ENCODE measurements around the gene CEP290.

Gene CEP290

GRCh38 chr12:88181881-88182280 is 40.0 kb upstream of the CEP290 start:
- no peak overlapping the region for H3K4me3 ChIP-seq (replicated peaks; ENCODE audit: low read depth, low read length)
- TF ChIP-seq CTCF (IDR thresholded peaks at IDR 0.05; ENCODE audit: low read length, missing control alignments) = no peak
- DNase-seq (ENCODE audit: low read depth) = no peak

- no peak for TF ChIP-seq CTCF (IDR thresholded peaks at IDR 0.05; ENCODE audit: low read length, missing control alignments)
- no peak for DNase-seq (ENCODE audit: low read depth)
- H3K4me3 ChIP-seq (replicated peaks; ENCODE audit: low read depth, low read length) = no peak overlapping the region
These were observed 37.6 kb upstream of the CEP290 start for GRCh38 chr12:88179436-88180014.

GRCh38 chr12:88175544-88175943 is 33.7 kb upstream of the CEP290 start:
- no peak overlapping the region for H3K4me3 ChIP-seq (replicated peaks; ENCODE audit: low read depth, low read length)
- DNase-seq (ENCODE audit: low read depth) = no peak
- no peak for TF ChIP-seq CTCF (IDR thresholded peaks at IDR 0.05; ENCODE audit: low read length, missing control alignments)

GRCh38 chr12:88172844-88173407 is 31.0 kb upstream of the CEP290 start:
- H3K4me3 ChIP-seq (replicated peaks; ENCODE audit: low read depth, low read length) = no peak overlapping the region
- no peak for DNase-seq (ENCODE audit: low read depth)
- no peak for TF ChIP-seq CTCF (IDR thresholded peaks at IDR 0.05; ENCODE audit: low read length, missing control alignments)

- no peak overlapping the region for H3K4me3 ChIP-seq (replicated peaks; ENCODE audit: low read depth, low read length)
- TF ChIP-seq CTCF (IDR thresholded peaks at IDR 0.05; ENCODE audit: low read length, missing control alignments) = no peak
- DNase-seq (ENCODE audit: low read depth) = no peak
These were observed 25.5 kb upstream of the CEP290 start for GRCh38 chr12:88167384-88167783.

- TF ChIP-seq CTCF (IDR thresholded peaks at IDR 0.05; ENCODE audit: low read length, missing control alignments) = no peak
- H3K4me3 ChIP-seq (replicated peaks; ENCODE audit: low read depth, low read length) = no peak overlapping the region
- no peak for DNase-seq (ENCODE audit: low read depth)
These were observed 24.3 kb upstream of the CEP290 start for GRCh38 chr12:88166179-88166578.

GRCh38 chr12:88163371-88163770 is 21.5 kb upstream of the CEP290 start:
- no peak for DNase-seq (ENCODE audit: low read depth)
- no peak for TF ChIP-seq CTCF (IDR thresholded peaks at IDR 0.05; ENCODE audit: low read length, missing control alignments)
- H3K4me3 ChIP-seq (replicated peaks; ENCODE audit: low read depth, low read length) = no peak overlapping the region
